Urinary bladder (tissue), 4 donors: ENCODE results near the gene FITM1. TPM values are rescaled to one million over a fixed set of nuclear protein-coding genes. Genes with fewer than 3 reads are reported as not detected.

Experiments
- DNase-seq: peaks from one replicate; pipeline ENCODE4 v3.0.0-alpha.2; 2015; ENCODE audit errors: extremely low spot score
- H3K27ac ChIP-seq: one replicate; pipeline ENCODE4 v1.5.1; 2013; ENCODE audit warnings: low read depth, mild to moderate bottlenecking, moderate library complexity
- H3K36me3 ChIP-seq: one replicate; pipeline ENCODE4 v1.6.1; 2013; ENCODE audit warnings: mild to moderate bottlenecking, moderate library complexity; ENCODE audit not compliant: insufficient read depth
- H3K4me1 ChIP-seq: one replicate; pipeline ENCODE4 v1.6.1; 2013; ENCODE audit warnings: mild to moderate bottlenecking, moderate library complexity; ENCODE audit not compliant: insufficient read depth
- H3K4me3 ChIP-seq: one replicate; pipeline ENCODE4 v1.5.1; 2013; ENCODE audit warnings: low read depth, low read length
- WGBS: extraction: QIAGEN DNeasy Blood & Tissue Kit; methylation state at CpG from one replicate; pipeline ENCODE4 v1.1.7; 2013; 5-methylcytosine and 5-hydroxymethylcytosine counted together
- polyA plus RNA-seq: library from polyadenylated mRNA; stranded (reverse); fragments of 200-250 nt; gene quantifications from one replicate; pipeline ENCODE4 v1.2.3, GENCODE V29; 2013
- total RNA-seq: library from RNA; depleted of rRNA; stranded (reverse); fragments of >200 nt; gene quantifications from one replicate; pipeline ENCODE4 v1.2.3, GENCODE V29; 2014
- donor health status: healthy with polysubstance abuse.
- donor health status: healthy.

Gene FITM1
- total and polyA plus RNA-seq, 2 donors, result 0.81 to 4.2 TPM

- WGBS, result under 1% methylated on average over 25 of the region's 25 CpGs
- Histone ChIP-seq H3K4me1 (no peaks in the 10 kb centered on the region), H3K4me3 (peak within 1 kb of the TSS; percentile 74), H3K27ac (peak within 1 kb of the TSS; percentile 87), H3K36me3 (peaks cover 4% of the 10 kb centered on the region)
- DNase-seq, result peak; percentile 89
Observed at GRCh38 chr14:24146453-24146977, 16.1 kb downstream of the FITM1 start, which contains the start of gene PSME2. PSME2 (minus strand) TSS chr14:24146610; CDS start chr14:24146581, 29 bp downstream.

- peak within 1 kb of the TSS; percentile 74 for H3K4me3 ChIP-seq
- peak; percentile 97 for DNase-seq
- H3K27ac ChIP-seq, result peak within 1 kb of the TSS; percentile 87
- peaks cover 4% of the 10 kb centered on the region for H3K36me3 ChIP-seq
- H3K4me1 ChIP-seq, result no peaks in the 10 kb centered on the region
- WGBS, result under 1% methylated on average over 57 of the region's 57 CpGs
Observed at GRCh38 chr14:24146978-24147760, 16.7 kb downstream of the FITM1 start, which contains the start of gene RNF31. RNF31 (plus strand) TSS chr14:24147498; CDS start chr14:24147699, 201 bp downstream.

DNA sequence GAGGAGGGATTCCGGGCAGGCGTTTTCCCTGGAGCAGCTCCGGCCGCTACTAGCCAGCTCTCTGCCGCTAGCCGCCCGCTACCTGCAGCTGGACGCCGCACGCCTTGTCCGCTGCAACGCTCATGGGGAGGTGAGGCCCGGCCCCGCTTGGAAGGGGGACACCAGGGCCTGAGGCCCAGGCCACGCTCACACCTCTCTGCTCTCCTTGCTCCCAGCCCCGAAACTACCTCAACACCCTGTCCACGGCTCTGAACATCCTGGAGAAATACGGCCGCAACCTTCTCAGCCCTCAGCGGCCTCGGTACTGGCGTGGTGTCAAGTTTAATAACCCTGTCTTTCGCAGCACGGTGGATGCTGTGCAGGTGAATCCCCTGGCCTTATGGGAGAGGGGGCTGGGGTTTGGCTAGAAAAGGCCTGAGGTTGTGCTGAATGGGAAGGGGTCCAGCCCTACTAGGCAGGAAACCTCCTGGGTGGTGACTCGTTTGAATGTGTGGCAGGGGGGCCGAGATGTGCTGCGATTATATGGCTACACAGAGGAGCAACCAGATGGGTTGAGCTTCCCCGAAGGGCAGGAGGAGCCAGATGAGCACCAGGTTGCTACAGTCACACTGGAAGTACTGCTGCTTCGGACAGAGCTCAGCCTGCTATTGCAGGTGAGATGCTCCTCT is 17.4 kb downstream of the FITM1 start:
- Histone ChIP-seq H3K36me3 (peaks cover 4% of the 10 kb centered on the region), H3K4me1 (no peaks in the 10 kb centered on the region)

GRCh38 chr14:24149302-24149969 is 19.0 kb downstream of the FITM1 start:
- no peak overlapping the region for H3K27ac ChIP-seq
- WGBS, result 93% methylated on average over 3 of the region's 3 CpGs
- H3K36me3 ChIP-seq, result peaks cover 4% of the 10 kb centered on the region
- no peak for DNase-seq
- no peaks in the 10 kb centered on the region for H3K4me1 ChIP-seq
- no peak overlapping the region for H3K4me3 ChIP-seq

More for the DNA sequence above, 17.4 kb downstream of the FITM1 start:
- Histone ChIP-seq H3K4me3 (peak overlapping the region; percentile 74), H3K27ac (peak overlapping the region; percentile 52)
- no peak for DNase-seq
- 6% methylated on average over 29 of the region's 29 CpGs for WGBS

- H3K27ac ChIP-seq, result no peak overlapping the region
- H3K36me3 ChIP-seq, result peaks cover 4% of the 10 kb centered on the region
- WGBS, result 93% methylated on average over 9 of the region's 9 CpGs
- H3K4me1 ChIP-seq, result no peaks in the 10 kb centered on the region
- no peak for DNase-seq
- no peak overlapping the region for H3K4me3 ChIP-seq
Observed at GRCh38 chr14:24150061-24150460, 19.6 kb downstream of the FITM1 start.

DNA sequence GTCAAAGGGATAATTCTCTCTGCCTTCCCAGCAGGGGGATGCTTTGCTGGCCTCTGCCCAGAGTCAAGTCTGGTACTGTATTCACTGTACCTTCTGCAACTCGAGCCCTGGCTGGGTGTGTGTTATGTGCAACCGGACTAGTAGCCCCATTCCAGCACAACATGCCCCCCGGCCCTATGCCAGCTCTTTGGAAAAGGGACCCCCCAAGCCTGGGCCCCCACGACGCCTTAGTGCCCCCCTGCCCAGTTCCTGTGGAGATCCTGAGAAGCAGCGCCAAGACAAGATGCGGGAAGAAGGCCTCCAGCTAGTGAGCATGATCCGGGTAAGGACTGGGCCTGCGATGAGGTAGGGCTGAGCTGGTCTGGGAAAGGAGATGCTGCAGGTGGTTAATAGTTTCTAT is 20.1 kb downstream of the FITM1 start:
- Histone ChIP-seq H3K36me3 (peaks cover 4% of the 10 kb centered on the region), H3K4me1 (no peaks in the 10 kb centered on the region), H3K4me3 (no peak overlapping the region), H3K27ac (no peak overlapping the region)
- DNase-seq, result no peak
- WGBS, result 91% methylated on average over 9 of the region's 9 CpGs

GRCh38 chr14:24150993-24151392 is 20.5 kb downstream of the FITM1 start:
- peaks cover 5% of the 10 kb centered on the region for H3K36me3 ChIP-seq
- H3K4me1 ChIP-seq, result no peaks in the 10 kb centered on the region
- no peak for DNase-seq
- no peak overlapping the region for H3K27ac ChIP-seq
- 83% methylated on average over 9 of the region's 9 CpGs for WGBS
- no peak overlapping the region for H3K4me3 ChIP-seq

- no peak for DNase-seq
- Histone ChIP-seq H3K27ac (no peak overlapping the region), H3K4me1 (no peaks in the 10 kb centered on the region), H3K4me3 (no peak overlapping the region), H3K36me3 (peaks cover 6% of the 10 kb centered on the region)
- WGBS, result 94% methylated on average over 16 of the region's 16 CpGs
Observed at GRCh38 chr14:24151404-24152080, 21.1 kb downstream of the FITM1 start.

DNA sequence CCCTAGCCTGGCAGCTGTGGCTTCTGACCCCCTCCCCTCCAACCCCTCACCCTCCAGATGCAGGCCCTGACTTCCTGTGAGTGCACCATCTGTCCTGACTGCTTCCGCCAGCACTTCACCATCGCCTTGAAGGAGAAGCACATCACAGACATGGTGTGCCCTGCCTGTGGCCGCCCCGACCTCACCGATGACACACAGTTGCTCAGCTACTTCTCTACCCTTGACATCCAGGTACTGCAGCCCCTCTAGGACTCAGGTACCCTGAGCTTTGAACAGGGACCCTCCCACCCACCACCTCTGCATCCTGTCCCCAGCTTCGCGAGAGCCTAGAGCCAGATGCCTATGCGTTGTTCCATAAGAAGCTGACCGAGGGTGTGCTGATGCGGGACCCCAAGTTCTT is 24.6 kb downstream of the FITM1 start:
- 96% methylated on average over 10 of the region's 10 CpGs for WGBS
- Histone ChIP-seq H3K36me3 (peaks cover 6% of the 10 kb centered on the region), H3K27ac (no peak overlapping the region), H3K4me3 (no peak overlapping the region), H3K4me1 (no peaks in the 10 kb centered on the region)
- no peak for DNase-seq

GRCh38 chr14:24156840-24157239 is 26.4 kb downstream of the FITM1 start:
- no peak for DNase-seq
- Histone ChIP-seq H3K4me1 (no peaks in the 10 kb centered on the region), H3K27ac (no peak overlapping the region), H3K4me3 (no peak overlapping the region), H3K36me3 (peaks cover 2% of the 10 kb centered on the region)
- 78% methylated on average over 1 of the region's 1 CpG for WGBS

DNA sequence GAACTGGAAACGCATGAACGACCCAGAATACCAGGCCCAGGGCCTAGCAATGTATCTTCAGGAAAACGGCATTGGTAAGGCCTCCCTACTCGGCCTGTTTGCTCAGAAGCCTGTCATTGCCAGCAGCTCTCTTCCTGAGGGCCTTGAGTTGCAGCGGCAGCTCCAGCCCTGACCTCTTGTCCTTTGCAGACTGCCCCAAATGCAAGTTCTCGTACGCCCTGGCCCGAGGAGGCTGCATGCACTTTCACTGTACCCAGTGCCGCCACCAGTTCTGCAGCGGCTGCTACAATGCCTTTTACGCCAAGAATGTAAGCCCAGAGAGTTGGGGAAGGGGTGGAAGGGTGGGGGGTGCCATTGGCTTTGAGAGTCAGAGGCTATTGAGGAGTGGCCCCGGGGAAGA is 26.9 kb downstream of the FITM1 start:
- no peak for DNase-seq
- Histone ChIP-seq H3K27ac (no peak overlapping the region), H3K36me3 (peaks cover 2% of the 10 kb centered on the region), H3K4me3 (no peak overlapping the region), H3K4me1 (no peaks in the 10 kb centered on the region)
- WGBS, result 93% methylated on average over 12 of the region's 12 CpGs

- Histone ChIP-seq H3K36me3 (peaks cover 2% of the 10 kb centered on the region), H3K27ac (peak overlapping the region; percentile 62), H3K4me1 (no peaks in the 10 kb centered on the region), H3K4me3 (no peak overlapping the region)
- WGBS, result 88% methylated on average over 11 of the region's 11 CpGs
- DNase-seq, result no peak
Observed at GRCh38 chr14:24159777-24160498, 29.5 kb downstream of the FITM1 start.
